ENCODE data around the gene CHD8. TPM values are rescaled to one million over a fixed set of nuclear protein-coding genes. Genes with fewer than 3 reads are reported as not detected.

The CHD8 gene
- total RNA-seq, 1 donor from 2014 or later = 60.9 TPM

- no peak for DNase-seq (ENCODE audit: low spot score)
These were observed 85.8 kb downstream of the CHD8 start for GRCh38 chr14:21369949-21370679.

- DNase-seq (ENCODE audit: low spot score) = no peak
These were observed 88.3 kb downstream of the CHD8 start for GRCh38 chr14:21367582-21368144.

GRCh38 chr14:21356511-21356910 is 99.4 kb downstream of the CHD8 start:
- DNase-seq (ENCODE audit: low spot score) = no peak

- DNase-seq (ENCODE audit: low spot score) = no peak
These were observed 103.3 kb downstream of the CHD8 start for GRCh38 chr14:21352587-21352986.

GRCh38 chr14:21350539-21350938 is 105.4 kb downstream of the CHD8 start:
- no peak for DNase-seq (ENCODE audit: low spot score)

- no peak for DNase-seq (ENCODE audit: low spot score)
These were observed 108.7 kb downstream of the CHD8 start for GRCh38 chr14:21347201-21347600.

- DNase-seq (ENCODE audit: low spot score) = no peak
These were observed 109.3 kb downstream of the CHD8 start for GRCh38 chr14:21346532-21347135.

- no peak for DNase-seq (ENCODE audit: low spot score)
These were observed 112.7 kb downstream of the CHD8 start for GRCh38 chr14:21343035-21343794.

Other genes starting within 250 kb of the CHD8 start
- 330 TPM for gene HNRNPC, start 186.7 kb downstream of the CHD8 start, total RNA-seq
- 0.80 TPM for gene RPGRIP1, start 176.0 kb downstream of the CHD8 start, total RNA-seq
- gene SUPT16H, start 72.1 kb downstream of the CHD8 start, total RNA-seq = 52.6 TPM
- 24.2 TPM for gene RAB2B, start 20.8 kb upstream of the CHD8 start, total RNA-seq
- gene TOX4, start 21.1 kb upstream of the CHD8 start, total RNA-seq = 85.0 TPM
- gene METTL3, start 55.2 kb upstream of the CHD8 start, total RNA-seq = 37.0 TPM
- 2.6 TPM for gene SALL2, start 70.2 kb upstream of the CHD8 start, total RNA-seq
- gene OR10G3, start 124.0 kb upstream of the CHD8 start, total RNA-seq = not detected
- gene OR10G2, start 178.8 kb upstream of the CHD8 start, total RNA-seq = not detected
- not detected for gene OR4E2, start 197.7 kb upstream of the CHD8 start, total RNA-seq
- gene OR4E1, start 217.7 kb upstream of the CHD8 start, total RNA-seq = not detected

Data from mesenteric fat pad (tissue), 1 donor.